HepG2 (cell line): ENCODE measurements around the gene USP2. TPM values are rescaled to one million over a fixed set of nuclear protein-coding genes. Genes with fewer than 3 reads are reported as not detected.

ENCODE experiments used
- DPF2 ChIP-seq: sonication (generic); formaldehyde crosslinking; IDR thresholded peaks from 2 replicates; pipeline ENCODE4 v1.4.0; 2020; ENCODE audit warnings: mild to moderate bottlenecking, low read depth, missing genetic modification reagents, borderline replicate concordance
- FLYWCH1 ChIP-seq: sonication (generic); formaldehyde crosslinking; IDR thresholded peaks from 2 replicates; pipeline ENCODE4 v1.8.1; 2023; ENCODE audit warnings: mild to moderate bottlenecking, missing genetic modification reagents
- HNF4A ChIP-seq: sonication (generic); formaldehyde crosslinking; IDR thresholded peaks from 2 replicates; pipeline ENCODE4 v1.4.0; 2020; ENCODE audit warnings: missing genetic modification reagents
- HOXA5 ChIP-seq: sonication (generic); formaldehyde crosslinking; IDR thresholded peaks from 2 replicates; pipeline ENCODE4 v1.4.0; 2020; ENCODE audit warnings: missing genetic modification reagents
- MAFG ChIP-seq: sonication (generic); formaldehyde crosslinking; IDR thresholded peaks from 2 replicates; pipeline ENCODE4 v1.5.1; 2020; ENCODE audit warnings: mild to moderate bottlenecking, missing genetic modification reagents
- SKI ChIP-seq: fragments of 450-650 bp; IDR thresholded peaks from one replicate; pipeline ENCODE4 v1.6.1; 2018; ENCODE audit warnings: mild to moderate bottlenecking; ENCODE audit not compliant: partially characterized antibody
- ZBTB4 ChIP-seq: sonication (generic); formaldehyde crosslinking; IDR thresholded peaks from 2 replicates; pipeline ENCODE4 v1.4.0; 2020; ENCODE audit warnings: missing genetic modification reagents, mild to moderate bottlenecking, borderline replicate concordance
- ZHX2 ChIP-seq, 2 experiments: sonication (generic) in 1 of 2; formaldehyde crosslinking in 1 of 2; IDR thresholded peaks; 2 replicates each; pipeline versions ENCODE4 v1.6.1 to v1.9.0; 2014 to 2022; ENCODE audit warnings: antibody characterized with exemption in 1 of 2, borderline replicate concordance in 1 of 2, inconsistent platforms in 1 of 2, low read depth in 1 of 2, missing genetic modification reagents in 1 of 2
- ZNF569 ChIP-seq: sonication (generic); formaldehyde crosslinking; IDR thresholded peaks from 2 replicates; pipeline ENCODE4 v1.5.0; 2020; ENCODE audit warnings: mild to moderate bottlenecking, missing genetic modification reagents, moderate library complexity, borderline replicate concordance
- polyA plus RNA-seq, 8 experiments: library from polyadenylated mRNA; depleted of rRNA in 3 of 8; stranded (reverse) in 7 of 8; unstranded in 1 of 8; fragments of >200 nt; fragmentation: Illumina TruSeq in 4 of 8; extraction: Trizol in 4 of 8; gene quantifications; 2 replicates each; pipeline versions ENCODE4 v1.2.1 to v1.2.3, GENCODE V29; 2011 to 2016; ENCODE audit warnings: low read depth in 4 of 8, missing spikeins in 1 of 8, mixed read lengths in 1 of 8; ENCODE audit not compliant: insufficient read depth in 1 of 8
- total RNA-seq, 5 experiments: library from RNA; depleted of rRNA; stranded (reverse); fragments of >200 nt; fragmentation: Illumina TruSeq; extraction: Trizol; gene quantifications; 2 replicates each; pipeline ENCODE4 v1.2.3, GENCODE V29; 2016; ENCODE audit warnings: low read depth in 1 of 5

USP2 gene
- total and polyA plus RNA-seq, 2 of the 13 experiments (the other 11 are each of a cell fraction or from before 2014, with no cell fraction given) = 2.5 to 6.0 TPM

GRCh38 chr11:119382101-119382500 is 611 bp upstream of the USP2 start (continued):
- TF ChIP-seq ZHX2 (IDR thresholded peaks at IDR 0.05; ENCODE audit: low read depth) (no peak), ZHX2 (CRISPR knock-in tag; IDR thresholded peaks at IDR 0.05; ENCODE audit: borderline replicate concordance) (no peak), FLYWCH1 (CRISPR knock-in tag) (no peak), DPF2 (CRISPR knock-in tag) (no peak), SKI (no peak), MAFG (CRISPR knock-in tag) (no peak), HNF4A (CRISPR knock-in tag) (no peak), ZNF569 (CRISPR knock-in tag) (no peak), HOXA5 (CRISPR knock-in tag) (no peak), ZBTB4 (CRISPR knock-in tag) (no peak)
- TF ChIP-seq, all 625 proteins: peak for 0
